Fibroblast of the aortic adventitia (primary cell): ENCODE results near the gene EIF3B. TPM values are rescaled to one million over a fixed set of nuclear protein-coding genes. Genes with fewer than 3 reads are reported as not detected.
A peak's percentile ranks its signal among the peaks of the same experiment; 100 is the strongest.
"Not testable (repeated sequence)": the region's sequence is repeated elsewhere in the genome, so short reads cannot be mapped to it uniquely, and the experiment has no call there.

Experiments
- DNase-seq: peaks from one replicate; pipeline ENCODE4 v3.0.0-alpha.2; 2010; ENCODE audit warnings: low read depth
- H3K4me3 ChIP-seq: 2 replicates; pipeline ENCODE4 v1.5.1; 2011; ENCODE audit warnings: low read depth, mild to moderate bottlenecking, control low read depth, low read length, moderate library complexity
- CTCF ChIP-seq: IDR thresholded peaks from 2 replicates; pipeline ENCODE4 v1.5.1; 2011; ENCODE audit warnings: mild to moderate bottlenecking, low read length, control low read depth, inconsistent platforms; ENCODE audit not compliant: insufficient read depth
- total RNA-seq: library from RNA; depleted of rRNA; stranded (reverse); fragments of >200 nt; gene quantifications from 2 replicates; pipeline ENCODE4 v1.2.3, GENCODE V29; 2012; ENCODE audit warnings: low replicate concordance

EIF3B gene
- 150 and 173 TPM in 2 replicates for total RNA-seq

GRCh38 chr7:2354186-2354938 lies at the start of gene EIF3B:
EIF3B (plus strand) TSS chr7:2354827; CDS start chr7:2354922, 95 bp downstream.
- peak; percentile 98 for DNase-seq
- peak within 1 kb of the TSS; percentile 93 for H3K4me3 ChIP-seq

GRCh38 chr7:2305258-2305657 lies 49.4 kb upstream of the EIF3B start:
- not testable (repeated sequence) for DNase-seq, H3K4me3 ChIP-seq

More at GRCh38 chr7:2354186-2354938, at the start of gene EIF3B:
- TF ChIP-seq CTCF: no peak

DNA sequence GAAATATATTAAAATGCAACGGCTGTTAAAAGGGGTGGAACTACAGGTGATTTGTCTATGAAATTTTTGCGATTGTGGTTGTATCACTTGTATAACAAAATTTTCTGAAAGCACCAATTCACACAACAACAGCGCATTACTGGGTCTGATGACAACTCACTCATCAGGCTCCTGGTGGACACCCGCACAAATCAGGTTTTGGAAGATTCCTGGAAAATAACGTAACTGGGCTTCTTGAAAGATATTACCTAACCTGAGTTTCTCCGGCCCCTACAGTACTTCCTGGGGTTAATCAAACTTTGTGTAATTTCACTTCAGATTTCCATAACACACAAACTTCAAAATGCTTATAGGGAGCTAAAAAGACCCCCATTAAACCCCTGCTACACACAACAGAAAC lies 47.9 kb upstream of the EIF3B start:
- TF ChIP-seq CTCF: no peak
- H3K4me3 ChIP-seq: no peak overlapping the region
- no peak for DNase-seq

- no peak for TF ChIP-seq CTCF
- no peak for DNase-seq
- no peak overlapping the region for H3K4me3 ChIP-seq
These were observed 46.9 kb upstream of the EIF3B start for GRCh38 chr7:2307690-2308107.

DNA sequence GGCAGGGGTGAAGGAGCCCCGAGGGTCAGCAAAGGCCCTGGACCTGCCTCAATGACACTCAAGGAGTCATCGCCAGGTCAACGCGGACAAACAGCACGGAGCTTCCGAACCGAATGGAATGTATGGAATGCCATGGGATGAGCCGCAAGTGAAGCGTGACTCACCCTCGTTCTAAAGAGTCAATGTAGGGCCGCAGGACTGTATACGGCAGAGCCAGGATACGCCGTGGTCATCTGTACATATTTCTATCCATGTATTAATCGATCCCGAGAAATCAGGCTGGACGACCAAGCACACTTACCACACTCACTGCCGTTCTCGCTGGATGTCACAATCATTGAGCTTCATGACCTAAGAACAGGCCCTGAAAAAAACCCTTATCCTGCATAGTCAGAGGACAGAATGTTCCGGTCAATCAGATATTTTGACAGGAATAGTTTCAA lies 44.7 kb upstream of the EIF3B start:
- no peak overlapping the region for H3K4me3 ChIP-seq
- DNase-seq: no peak

GRCh38 chr7:2312267-2312929 lies 42.2 kb upstream of the EIF3B start:
- DNase-seq: no peak
- H3K4me3 ChIP-seq: no peak overlapping the region
- TF ChIP-seq CTCF: no peak

More for the DNA sequence above, 44.7 kb upstream of the EIF3B start:
- no peak for TF ChIP-seq CTCF

DNA sequence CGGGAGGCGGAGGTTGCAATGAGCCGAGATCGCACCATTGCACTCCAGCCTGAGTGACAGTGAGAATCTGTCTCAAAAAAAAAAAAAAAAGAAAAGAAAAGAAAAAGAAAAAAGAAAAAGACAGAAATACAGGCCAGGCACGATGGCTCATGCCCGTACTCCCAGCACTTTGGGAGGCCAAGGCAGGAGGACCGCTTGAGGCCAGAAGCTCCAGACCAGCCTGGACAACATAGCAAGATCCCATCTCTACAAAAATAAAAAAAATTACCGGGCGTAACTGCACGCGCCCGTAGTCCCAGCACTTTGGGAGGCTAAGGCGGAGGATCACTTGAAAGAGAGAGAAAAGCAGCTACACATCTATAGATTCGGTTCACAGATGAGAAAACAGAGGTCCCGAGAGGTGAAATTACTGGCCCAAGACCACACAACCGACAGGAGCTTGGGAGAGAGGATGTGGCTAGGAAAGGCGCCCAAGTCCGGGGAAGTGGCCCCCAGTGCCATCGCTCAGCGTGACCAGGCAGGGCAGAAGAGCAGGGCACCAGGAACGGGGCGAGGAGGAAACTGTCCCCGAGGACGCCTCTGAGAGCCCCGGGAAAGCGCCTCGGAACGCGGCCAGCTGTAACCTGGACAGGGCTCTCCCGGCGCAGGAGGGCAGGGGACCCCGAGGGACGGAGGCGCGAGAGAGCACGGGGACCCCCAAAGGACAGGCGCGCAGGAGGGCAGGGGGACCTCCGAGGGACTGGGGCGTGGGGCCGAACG lies 41.0 kb upstream of the EIF3B start:
- TF ChIP-seq CTCF: no peak
- peak overlapping the region; percentile 91 for H3K4me3 ChIP-seq
- DNase-seq: peak; percentile 16
